GM19324 (cell line): ENCODE results near the gene WNT8A.

Experiments
- ATAC-seq: cut with Tn5 transposase; IDR thresholded peaks from one replicate; pipeline ENCODE4 v1.9.1; 2021; ENCODE audit warnings: mild to moderate bottlenecking, moderate library complexity; ENCODE audit not compliant: unreplicated experiment, low FRiP score

Gene WNT8A

DNA sequence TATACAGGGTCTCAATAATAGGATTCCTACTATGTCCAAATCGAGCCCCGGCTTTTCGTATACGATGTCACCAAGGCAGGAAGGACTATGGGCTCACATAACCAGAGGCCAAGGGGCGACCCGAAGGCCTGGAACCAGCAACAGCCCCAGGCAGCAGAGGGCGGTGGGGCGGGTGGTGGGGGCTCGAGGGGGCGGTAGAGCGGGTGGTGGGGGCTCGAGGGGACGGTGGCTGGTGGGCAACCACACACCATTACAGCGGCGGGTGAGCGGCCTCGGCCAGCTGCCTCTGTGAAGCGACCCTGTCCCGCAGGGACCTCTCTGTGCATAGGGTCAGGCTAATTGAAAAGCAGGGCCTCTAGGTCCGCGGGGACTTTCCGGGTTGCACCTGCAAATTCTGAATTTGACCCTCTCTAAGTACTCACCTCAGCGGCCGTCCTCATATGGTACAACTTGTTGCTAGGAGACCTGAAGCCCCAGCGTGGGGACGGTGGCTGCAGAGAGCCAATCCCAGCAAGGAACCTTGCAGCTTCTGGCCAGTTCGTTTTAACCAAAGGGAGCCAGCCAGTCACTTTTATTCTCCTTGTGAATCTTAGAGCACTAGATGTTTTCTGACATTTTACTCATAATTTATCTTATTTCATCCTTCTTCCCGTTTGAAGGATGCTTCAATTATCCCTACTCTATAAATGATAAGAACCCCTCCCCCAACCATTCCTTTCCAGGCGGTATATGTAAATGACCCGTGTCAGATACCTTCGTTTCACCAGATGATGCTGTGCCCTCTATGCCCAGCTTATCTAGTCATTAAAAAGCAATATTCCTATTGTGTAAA, 55.3 kb downstream of the WNT8A start, which contains the start of gene NME5:
NME5 (minus strand) TSS at position 480 of the 832 bp plus-strand sequence. CDS start 648 bp downstream, outside the sequence.
- no peak for ATAC-seq

DNA sequence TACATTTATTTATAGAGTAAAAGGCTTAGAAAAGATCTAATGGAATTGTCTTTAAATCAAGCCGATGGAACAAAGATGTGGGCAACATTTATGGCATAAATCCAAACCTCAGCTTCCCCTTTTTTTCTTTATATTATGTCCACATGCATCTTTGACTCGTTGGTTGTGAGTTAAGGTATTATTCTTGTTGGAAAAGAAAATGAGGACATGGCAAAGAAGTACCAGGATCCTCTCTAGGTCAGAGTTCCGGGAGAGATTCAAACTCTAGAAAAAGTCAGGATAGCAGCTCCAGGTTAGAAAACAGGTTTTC, 55.9 kb downstream of the WNT8A start:
- ATAC-seq: no peak

DNA sequence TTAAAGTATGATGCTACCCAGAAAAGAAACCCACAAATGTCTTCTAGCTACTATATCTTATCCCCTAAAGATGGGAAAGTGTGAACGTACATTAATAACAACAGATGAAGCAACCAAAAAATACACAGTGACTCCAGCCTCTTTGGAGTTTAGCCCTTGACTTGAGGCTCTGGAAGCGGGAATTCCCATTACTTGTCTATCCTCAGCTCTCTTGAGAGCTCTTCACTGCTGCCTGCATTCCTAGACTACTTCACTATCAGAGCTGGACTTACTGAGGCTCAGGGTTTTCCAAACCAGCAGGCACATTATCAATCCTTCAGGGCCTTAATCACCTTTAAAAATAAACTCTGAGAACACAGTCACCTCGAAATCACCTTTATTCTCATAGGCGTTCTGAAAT, 56.4 kb downstream of the WNT8A start:
- ATAC-seq: no peak
